NT2/D1 (cell line): Measurements from ENCODE around the gene CPED1.

ENCODE experiments used
- SUZ12 ChIP-seq: IDR thresholded peaks from 2 replicates; pipeline ENCODE4 v1.6.1; 2011; ENCODE audit not compliant: insufficient read length, insufficient read depth; ENCODE audit errors: extremely low read depth
- YY1 ChIP-seq: IDR thresholded peaks from 2 replicates; pipeline ENCODE4 v1.6.1; 2011; ENCODE audit not compliant: insufficient read length, insufficient read depth
- ZNF274 ChIP-seq: IDR thresholded peaks from 2 replicates; pipeline ENCODE4 v1.6.1; 2011; ENCODE audit warnings: mild to moderate bottlenecking, low read depth, low read length

DNA sequence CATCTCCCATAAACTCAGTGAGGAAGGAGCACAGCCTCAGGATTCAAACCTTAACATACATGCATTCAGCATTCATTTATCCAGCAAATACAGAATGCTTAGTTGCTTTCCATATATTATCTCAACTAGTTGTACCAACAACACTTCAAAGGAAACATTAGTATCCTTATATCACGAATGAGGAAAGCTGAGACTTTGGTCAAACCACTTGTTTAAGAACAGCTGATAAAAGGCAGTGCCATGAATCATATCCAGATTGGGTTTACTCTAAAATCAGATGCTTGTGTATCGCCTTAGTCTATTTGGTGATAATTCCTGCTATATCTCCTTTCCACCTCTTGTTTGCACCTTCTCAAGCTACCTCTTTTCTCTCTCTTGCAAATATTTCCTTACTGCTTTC is 1.9 kb upstream of the CPED1 start:
- TF ChIP-seq YY1 (no peak), ZNF274 (no peak), SUZ12 (no peak)
